ENCODE measurements around the gene UGT1A4. TPM values are rescaled to one million over a fixed set of nuclear protein-coding genes. Genes with fewer than 3 reads are reported as not detected.

UGT1A4 gene
- total RNA-seq, 1 experiment from 2014 or later: 0.12 TPM

DNA sequence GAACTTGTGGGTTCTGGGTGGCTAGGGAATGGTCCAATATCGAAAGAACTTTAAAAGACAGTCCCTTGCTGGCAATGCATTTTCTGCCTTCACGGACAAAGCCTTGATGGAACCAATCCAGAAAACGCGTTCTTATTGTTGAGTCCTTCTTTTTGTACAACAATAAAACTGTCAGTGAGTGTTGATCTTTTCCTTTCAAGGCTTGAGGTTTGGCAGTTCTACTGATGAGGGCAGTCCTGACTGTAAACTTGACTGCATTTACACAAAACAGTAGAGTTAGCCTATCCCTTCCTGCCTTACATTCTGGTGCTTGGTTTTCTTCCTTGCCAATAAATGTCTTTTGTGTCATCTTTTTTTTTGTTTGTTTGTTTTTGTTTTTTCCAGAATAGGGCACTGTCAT, 39.3 kb upstream of the UGT1A4 start:
- H3K4me1 ChIP-seq (ENCODE audit: control insufficient read depth in 1 of 2, insufficient read depth in 2 of 2, low read length in 2 of 2): no peaks in the 10 kb centered on the region
- peaks cover 18% of the 10 kb centered on the region; the same call in 1 of the 2 replicates for H3K27me3 ChIP-seq (ENCODE audit: insufficient read depth, low read length)
- no peak overlapping the region for H3K27ac ChIP-seq (ENCODE audit: low read depth, low read length)
- POLR2A ChIA-PET: no interaction called here
- H3K4me3 ChIP-seq (replicated peaks in 1 of 2; ENCODE audit: low read depth in 1 of 2, low read length in 2 of 2): no peak overlapping the region
- ATAC-seq: no peak
- no peaks in the 10 kb centered on the region for H3K9me3 ChIP-seq (ENCODE audit: control insufficient read depth in 1 of 2, insufficient read depth in 1 of 2, low read depth in 1 of 2, low read length in 2 of 2)
- H3K79me2 ChIP-seq (ENCODE audit: insufficient read depth, low read length): no peaks in the 10 kb centered on the region
- intact Hi-C loops (cut with micrococcal nuclease): no loop called here
- H3K36me3 ChIP-seq (ENCODE audit: control insufficient read depth in 1 of 2, insufficient read depth in 2 of 2, low read length in 2 of 2): no peaks in the 10 kb centered on the region
- H3K9me2 ChIP-seq (ENCODE audit: insufficient read depth): no peaks in the 10 kb centered on the region
- no peak for DNase-seq (ENCODE audit: low read depth, low spot score)
- CTCF ChIA-PET: no interaction called here
- no peak overlapping the region for H3K4me2 ChIP-seq (ENCODE audit: low read length)
- H3K9ac ChIP-seq (ENCODE audit: low read length): no peak overlapping the region
- no peak overlapping the region for H2AFZ ChIP-seq (ENCODE audit: low read depth, low read length, poor library complexity, severe bottlenecking)
- TF ChIP-seq, protein P1, sequence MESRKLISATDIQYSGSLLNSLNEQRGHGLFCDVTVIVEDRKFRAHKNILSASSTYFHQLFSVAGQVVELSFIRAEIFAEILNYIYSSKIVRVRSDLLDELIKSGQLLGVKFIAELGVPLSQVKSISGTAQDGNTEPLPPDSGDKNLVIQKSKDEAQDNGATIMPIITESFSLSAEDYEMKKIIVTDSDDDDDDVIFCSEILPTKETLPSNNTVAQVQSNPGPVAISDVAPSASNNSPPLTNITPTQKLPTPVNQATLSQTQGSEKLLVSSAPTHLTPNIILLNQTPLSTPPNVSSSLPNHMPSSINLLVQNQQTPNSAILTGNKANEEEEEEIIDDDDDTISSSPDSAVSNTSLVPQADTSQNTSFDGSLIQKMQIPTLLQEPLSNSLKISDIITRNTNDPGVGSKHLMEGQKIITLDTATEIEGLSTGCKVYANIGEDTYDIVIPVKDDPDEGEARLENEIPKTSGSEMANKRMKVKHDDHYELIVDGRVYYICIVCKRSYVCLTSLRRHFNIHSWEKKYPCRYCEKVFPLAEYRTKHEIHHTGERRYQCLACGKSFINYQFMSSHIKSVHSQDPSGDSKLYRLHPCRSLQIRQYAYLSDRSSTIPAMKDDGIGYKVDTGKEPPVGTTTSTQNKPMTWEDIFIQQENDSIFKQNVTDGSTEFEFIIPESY (IDR thresholded peaks at IDR 0.05; ENCODE audit: extremely low read depth, insufficient replicate concordance, low read length): no peak
- TF ChIP-seq JUND (IDR thresholded peaks at IDR 0.05): no peak
- no peak for TF ChIP-seq RAD21 (IDR thresholded peaks at IDR 0.05; ENCODE audit: low read depth)
- TF ChIP-seq, protein P2, sequence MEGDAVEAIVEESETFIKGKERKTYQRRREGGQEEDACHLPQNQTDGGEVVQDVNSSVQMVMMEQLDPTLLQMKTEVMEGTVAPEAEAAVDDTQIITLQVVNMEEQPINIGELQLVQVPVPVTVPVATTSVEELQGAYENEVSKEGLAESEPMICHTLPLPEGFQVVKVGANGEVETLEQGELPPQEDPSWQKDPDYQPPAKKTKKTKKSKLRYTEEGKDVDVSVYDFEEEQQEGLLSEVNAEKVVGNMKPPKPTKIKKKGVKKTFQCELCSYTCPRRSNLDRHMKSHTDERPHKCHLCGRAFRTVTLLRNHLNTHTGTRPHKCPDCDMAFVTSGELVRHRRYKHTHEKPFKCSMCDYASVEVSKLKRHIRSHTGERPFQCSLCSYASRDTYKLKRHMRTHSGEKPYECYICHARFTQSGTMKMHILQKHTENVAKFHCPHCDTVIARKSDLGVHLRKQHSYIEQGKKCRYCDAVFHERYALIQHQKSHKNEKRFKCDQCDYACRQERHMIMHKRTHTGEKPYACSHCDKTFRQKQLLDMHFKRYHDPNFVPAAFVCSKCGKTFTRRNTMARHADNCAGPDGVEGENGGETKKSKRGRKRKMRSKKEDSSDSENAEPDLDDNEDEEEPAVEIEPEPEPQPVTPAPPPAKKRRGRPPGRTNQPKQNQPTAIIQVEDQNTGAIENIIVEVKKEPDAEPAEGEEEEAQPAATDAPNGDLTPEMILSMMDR (IDR thresholded peaks at IDR 0.05 in 2 of 3, conservative IDR thresholded peaks at IDR 0.05 in 1 of 3; ENCODE audit: borderline replicate concordance in 1 of 3, insufficient read depth in 1 of 3, low read depth in 2 of 3, low read length in 2 of 3): no peak
- TF ChIP-seq POLR2A (IDR thresholded peaks at IDR 0.05; ENCODE audit: borderline replicate concordance, extremely low read depth, insufficient read depth, insufficient read length): no peak
- no peak for TF ChIP-seq CBX3 (IDR thresholded peaks at IDR 0.05; ENCODE audit: low read depth)
- BruUV-seq (replicated peaks): no TSS peak
- no peaks in the 10 kb centered on the region for H4K20me1 ChIP-seq (ENCODE audit: insufficient read depth)
- RAD21 ChIA-PET (ENCODE audit: low non-redundant PET in 1 of 2, low total read pairs in 2 of 2, uncharacterized antibody in 2 of 2, unreplicated experiment in 2 of 2): no interaction called here

All from HCT116 (cell line).